ENCODE data around the gene EXOSC9. TPM values are rescaled to one million over a fixed set of nuclear protein-coding genes. Genes with fewer than 3 reads are reported as not detected.
A peak's percentile ranks its signal among the peaks of the same experiment; 100 is the strongest.

Gene EXOSC9
- total RNA-seq, 2 experiments from 2014 or later = 71.6 to 72.7 TPM

GRCh38 chr4:121800638-121800960 lies 524 bp upstream of the EXOSC9 start:
- CTCF ChIA-PET = interaction anchor here (1.8 kb wide), 1 partner anchor 778 kb away, joined by 4 read pairs; no protein-coding TSS in a partner anchor
- peaks cover 54% of the 10 kb centered on the region for H3K4me1 Mint-ChIP-seq (ENCODE audit: low read depth)
- TF ChIP-seq CTCF (IDR thresholded peaks at IDR 0.05) = no peak

DNA sequence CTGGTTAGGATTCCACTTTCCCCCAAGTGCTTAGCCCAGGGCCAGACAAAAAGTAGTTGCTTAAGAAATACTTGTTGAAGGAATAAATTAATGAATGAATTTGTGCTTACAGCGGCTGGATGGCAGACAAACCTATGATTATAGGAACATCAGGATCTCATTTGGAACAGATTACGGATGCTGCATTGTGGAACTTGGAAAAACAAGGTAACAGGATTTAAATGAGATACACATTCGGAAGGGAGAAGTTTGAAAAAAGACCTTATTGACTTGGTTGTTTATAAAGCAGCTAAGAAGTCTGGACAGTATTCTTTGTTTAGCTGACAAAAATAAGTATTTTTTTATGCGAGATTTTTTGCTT lies 572 bp downstream of the EXOSC9 start:
- ChIA-PET CTCF (interaction anchor here (1.8 kb wide), 1 partner anchor 776 kb away, joined by 4 read pairs; no protein-coding TSS in a partner anchor), POLR2A (interaction anchor here (0.6 to 3.8 kb wide), 10 partner anchors 12 to 931 kb away, joined by 3 to 40 read pairs (median 6); partner anchors contain the start of genes ANXA5, BBS12, BBS7 and CCNA2)
- H3K4me1 Mint-ChIP-seq (ENCODE audit: low read depth) = peaks cover 50% of the 10 kb centered on the region
- H3K27me3 Mint-ChIP-seq = no peaks in the 10 kb centered on the region
- Histone ChIP-seq H3K27me3 (ENCODE audit: control insufficient read depth in 1 of 2, insufficient read depth in 2 of 2, low read length in 2 of 2) (no peaks in the 10 kb centered on the region), H3K9me3 (ENCODE audit: control insufficient read depth in 1 of 2, insufficient read depth in 1 of 2, low read length in 2 of 2) (no peaks in the 10 kb centered on the region), H3K27ac (ENCODE audit: low read depth in 1 of 2, low read length in 2 of 2) (peak overlapping the region; percentile 80 to 96), H3K4me1 (ENCODE audit: insufficient read depth, low read length) (peaks cover 13% of the 10 kb centered on the region), H3K4me3 (ENCODE audit: low read length) (peak overlapping the region; percentile 95), H3K36me3 (ENCODE audit: insufficient read depth, low read length) (peaks cover 40% of the 10 kb centered on the region)
- H3K9me3 Mint-ChIP-seq = no peaks in the 10 kb centered on the region
- H3K4me3 Mint-ChIP-seq = peak overlapping the region; percentile 96
- intact Hi-C loops (cut with DNase I, micrococcal nuclease) = loop anchor here in 1 of 2 experiments (1.0 to 10.0 kb wide), 6 partner anchors 17 to 933 kb away; partner anchors contain the start of genes ANXA5, BBS12 and BBS7
- H3K36me3 Mint-ChIP-seq (ENCODE audit: low read depth) = peaks cover 63% of the 10 kb centered on the region
- no peak for DNase-seq
- H3K27ac Mint-ChIP-seq = peak overlapping the region; percentile 100
- ATAC-seq (ENCODE audit: poor library complexity) = no peak
- no peak for TF ChIP-seq CTCF (IDR thresholded peaks at IDR 0.05)

More at GRCh38 chr4:121800638-121800960, 524 bp upstream of the EXOSC9 start:
- Histone ChIP-seq H3K4me1 (ENCODE audit: insufficient read depth, low read length) (peaks cover 16% of the 10 kb centered on the region), H3K9me3 (ENCODE audit: control insufficient read depth in 1 of 2, insufficient read depth in 1 of 2, low read length in 2 of 2) (no peaks in the 10 kb centered on the region), H3K4me3 (ENCODE audit: low read length) (peak overlapping the region; percentile 95), H3K27ac (ENCODE audit: low read depth in 1 of 2, low read length in 2 of 2) (peak overlapping the region; percentile 80 to 96), H3K36me3 (ENCODE audit: insufficient read depth, low read length) (peaks cover 32% of the 10 kb centered on the region), H3K27me3 (ENCODE audit: control insufficient read depth in 1 of 2, insufficient read depth in 2 of 2, low read length in 2 of 2) (no peaks in the 10 kb centered on the region)
- ATAC-seq (ENCODE audit: poor library complexity) = peak; percentile 31
- POLR2A ChIA-PET = interaction anchor here (1.5 to 3.8 kb wide), 6 partner anchors 18 to 932 kb away, joined by 5 to 40 read pairs (median 11); partner anchors contain the start of genes ANXA5, BBS12, BBS7 and CCNA2
- H3K4me3 Mint-ChIP-seq = peak overlapping the region; percentile 96
- H3K27ac Mint-ChIP-seq = peak overlapping the region; percentile 100
- H3K9me3 Mint-ChIP-seq = no peaks in the 10 kb centered on the region
- DNase-seq = peak in 1 of 14 experiments; percentile 4
- H3K27me3 Mint-ChIP-seq = no peaks in the 10 kb centered on the region
- H3K36me3 Mint-ChIP-seq (ENCODE audit: low read depth) = peaks cover 52% of the 10 kb centered on the region
- intact Hi-C loops (cut with DNase I, micrococcal nuclease) = loop anchor here in 1 of 2 experiments (5.0 to 10.0 kb wide), 4 partner anchors 72 to 934 kb away; partner anchors contain the start of genes ANXA5, BBS12 and BBS7

GRCh38 chr4:121806411-121806810 lies 5.3 kb downstream of the EXOSC9 start:
- Mint-ChIP-seq H3K36me3 (ENCODE audit: low read depth) (peaks cover 94% of the 10 kb centered on the region), H3K4me3 (no peak overlapping the region), H3K9me3 (no peaks in the 10 kb centered on the region), H3K27ac (no peak overlapping the region), H3K4me1 (ENCODE audit: low read depth) (peaks cover 29% of the 10 kb centered on the region), H3K27me3 (no peaks in the 10 kb centered on the region)
- Histone ChIP-seq H3K36me3 (ENCODE audit: insufficient read depth, low read length) (peaks cover 81% of the 10 kb centered on the region), H3K27ac (ENCODE audit: low read depth in 1 of 2, low read length in 2 of 2) (no peak overlapping the region), H3K27me3 (ENCODE audit: control insufficient read depth in 1 of 2, insufficient read depth in 2 of 2, low read length in 2 of 2) (no peaks in the 10 kb centered on the region), H3K4me3 (ENCODE audit: low read length) (no peak overlapping the region), H3K9me3 (ENCODE audit: control insufficient read depth in 1 of 2, insufficient read depth in 1 of 2, low read length in 2 of 2) (no peaks in the 10 kb centered on the region), H3K4me1 (ENCODE audit: insufficient read depth, low read length) (peaks cover 7% of the 10 kb centered on the region)
- TF ChIP-seq CTCF (IDR thresholded peaks at IDR 0.05) = no peak
- CTCF ChIA-PET = no interaction called here
- intact Hi-C loops (cut with DNase I, micrococcal nuclease) = loop anchor here in 1 of 2 experiments (10.0 kb wide), 2 partner anchors 622 to 928 kb away; partner anchors contain the start of gene BBS12
- POLR2A ChIA-PET = interaction anchor here (0.7 kb wide), 1 partner anchor 276 kb away, joined by 5 read pairs; no protein-coding TSS in a partner anchor
- no peak for ATAC-seq (ENCODE audit: poor library complexity)
- DNase-seq = no peak

Measured in CD4-positive, alpha-beta T cell (primary cell).